T-helper 1 cell treated with Interleukin-12 subunit alpha and Interleukin-12 subunit beta and Interleukin-4 antibody, amounts not matched to agents 30 μg/mL and 1 μg/mL, for 36 hours (primary cell): ENCODE measurements around the gene NEB.
"Not testable (repeated sequence)": the region's sequence is repeated elsewhere in the genome, so short reads cannot be mapped to it uniquely, and the experiment has no call there.

Source experiments
- H3K27ac Mint-ChIP-seq: one replicate; pipeline ENCODE4 v1.8.0; 2021; ENCODE audit warnings: mild to moderate bottlenecking, mixed read lengths
- H3K27me3 Mint-ChIP-seq: one replicate; pipeline ENCODE4 v1.8.0; 2021; ENCODE audit warnings: low read depth, mixed read lengths
- H3K36me3 Mint-ChIP-seq: one replicate; pipeline ENCODE4 v1.8.0; 2021; ENCODE audit warnings: low read depth, mixed read lengths
- H3K4me1 Mint-ChIP-seq: one replicate; pipeline ENCODE4 v1.8.0; 2021; ENCODE audit warnings: low read depth, mixed read lengths
- H3K4me3 Mint-ChIP-seq: one replicate; pipeline ENCODE4 v1.8.0; 2021; ENCODE audit warnings: mild to moderate bottlenecking, moderate library complexity, mixed read lengths
- H3K9me3 Mint-ChIP-seq: one replicate; pipeline ENCODE4 v1.8.0; 2021; ENCODE audit warnings: mixed read lengths

Gene NEB

DNA sequence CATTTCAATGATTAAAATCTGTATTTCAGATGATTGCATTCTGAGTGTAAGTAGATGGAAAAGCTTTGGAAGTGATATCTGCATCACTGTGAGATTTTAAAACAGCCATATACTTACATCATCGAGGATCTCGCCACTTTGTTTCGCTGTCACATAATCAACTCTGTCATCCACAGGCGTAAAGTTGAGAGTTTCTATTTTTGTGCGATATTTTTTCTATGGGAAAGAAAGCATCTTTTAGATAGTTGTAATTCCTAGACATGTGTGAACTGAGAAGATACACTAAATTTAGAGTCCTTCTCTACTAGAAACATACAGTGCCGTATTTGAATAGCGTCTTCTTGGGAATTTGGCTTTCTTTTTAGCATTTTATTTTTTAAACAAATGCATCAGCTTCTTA is 165.8 kb downstream of the NEB start:
- Mint-ChIP-seq H3K4me1 (no peaks in the 10 kb centered on the region), H3K9me3 (no peaks in the 10 kb centered on the region), H3K27ac (no peak overlapping the region), H3K4me3 (no peak overlapping the region), H3K36me3 (no peaks in the 10 kb centered on the region), H3K27me3 (no peaks in the 10 kb centered on the region)

DNA sequence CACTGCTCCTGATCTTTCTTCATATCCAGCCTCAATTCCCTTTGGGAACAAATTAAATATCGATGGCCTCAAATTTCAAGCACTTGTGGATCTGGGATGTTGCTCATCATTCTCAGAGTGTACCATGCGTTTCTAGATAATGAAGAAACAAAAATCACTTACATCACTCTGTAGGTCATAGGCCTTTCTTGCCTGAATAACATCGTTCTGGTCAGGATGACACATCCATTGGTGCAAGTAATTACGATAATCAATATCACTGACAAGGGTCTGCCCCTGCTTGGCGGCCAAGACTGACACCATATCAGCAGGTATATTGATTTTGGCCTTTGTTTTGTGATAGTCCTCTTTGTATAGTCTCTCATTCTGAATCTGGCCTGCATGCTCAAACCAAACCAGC is 167.3 kb downstream of the NEB start:
- Mint-ChIP-seq H3K9me3 (no peaks in the 10 kb centered on the region), H3K4me1 (no peaks in the 10 kb centered on the region), H3K36me3 (no peaks in the 10 kb centered on the region), H3K27ac (no peak overlapping the region), H3K27me3 (no peaks in the 10 kb centered on the region), H3K4me3 (no peak overlapping the region)

DNA sequence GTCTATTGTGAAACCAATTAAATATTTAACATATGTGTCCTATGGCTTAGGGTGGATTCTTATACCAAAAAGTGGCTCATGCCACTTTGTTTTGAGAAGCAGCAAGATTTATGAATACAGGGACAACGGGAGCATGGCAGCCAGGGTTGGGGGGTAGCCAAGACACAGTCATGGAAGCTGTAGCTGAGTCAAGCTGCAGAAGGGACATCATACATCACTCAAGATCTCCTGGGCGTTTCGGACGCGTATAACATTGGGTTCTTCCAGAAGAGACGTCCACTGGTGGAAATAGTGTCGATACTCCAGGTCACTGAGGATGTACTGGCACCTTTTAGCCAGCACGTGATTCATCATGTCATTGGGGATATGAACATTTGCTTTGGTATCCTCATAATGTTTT is 171.9 kb downstream of the NEB start:
- H3K4me1 Mint-ChIP-seq, result no peaks in the 10 kb centered on the region
- no peaks in the 10 kb centered on the region for H3K9me3 Mint-ChIP-seq
- no peaks in the 10 kb centered on the region for H3K27me3 Mint-ChIP-seq
- no peak overlapping the region for H3K4me3 Mint-ChIP-seq
- no peak overlapping the region for H3K27ac Mint-ChIP-seq
- H3K36me3 Mint-ChIP-seq, result no peaks in the 10 kb centered on the region

DNA sequence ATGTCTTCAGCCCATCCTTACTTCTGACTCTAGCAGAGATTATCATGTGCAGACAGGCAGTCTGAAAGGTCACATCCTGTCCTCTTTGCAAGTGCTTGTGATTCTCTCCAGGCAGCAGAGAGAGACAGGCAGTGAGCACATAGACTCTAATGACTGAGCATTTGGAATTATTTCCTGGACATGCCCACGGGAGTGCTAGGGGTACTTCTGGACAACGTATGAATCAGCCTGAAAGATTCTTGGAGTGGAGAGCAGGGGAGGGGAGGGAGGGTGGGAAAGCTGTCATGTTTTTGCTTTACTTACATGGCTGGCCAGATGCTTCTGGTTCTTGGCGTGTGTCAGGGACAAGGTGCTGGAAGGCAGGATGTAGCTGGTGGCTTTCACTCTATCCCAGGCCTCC is 174.0 kb downstream of the NEB start:
- H3K36me3 Mint-ChIP-seq, result no peaks in the 10 kb centered on the region
- no peaks in the 10 kb centered on the region for H3K27me3 Mint-ChIP-seq
- no peak overlapping the region for H3K4me3 Mint-ChIP-seq
- H3K9me3 Mint-ChIP-seq, result no peaks in the 10 kb centered on the region
- no peaks in the 10 kb centered on the region for H3K4me1 Mint-ChIP-seq
- H3K27ac Mint-ChIP-seq, result no peak overlapping the region

DNA sequence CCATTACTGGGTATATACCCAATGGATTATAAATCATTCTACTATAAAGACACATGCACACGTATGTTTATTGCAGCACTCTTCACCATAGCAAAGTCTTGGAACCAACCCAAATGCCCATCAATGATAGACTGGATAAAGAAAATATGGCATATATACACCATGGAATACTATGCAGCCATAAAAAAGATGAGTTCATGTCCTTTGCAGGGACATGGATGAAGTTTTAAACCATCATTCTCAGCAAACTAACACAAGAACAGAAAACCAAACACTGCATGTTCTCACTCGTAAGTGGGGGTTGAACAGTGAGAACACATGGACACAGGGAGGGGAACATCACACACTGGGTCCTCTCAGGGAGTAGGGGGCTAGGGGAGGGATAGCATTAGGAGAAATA is 174.8 kb downstream of the NEB start:
- H3K4me3 Mint-ChIP-seq, H3K9me3 Mint-ChIP-seq, H3K36me3 Mint-ChIP-seq, H3K27ac Mint-ChIP-seq, H3K4me1 Mint-ChIP-seq, H3K27me3 Mint-ChIP-seq: not testable (repeated sequence)

DNA sequence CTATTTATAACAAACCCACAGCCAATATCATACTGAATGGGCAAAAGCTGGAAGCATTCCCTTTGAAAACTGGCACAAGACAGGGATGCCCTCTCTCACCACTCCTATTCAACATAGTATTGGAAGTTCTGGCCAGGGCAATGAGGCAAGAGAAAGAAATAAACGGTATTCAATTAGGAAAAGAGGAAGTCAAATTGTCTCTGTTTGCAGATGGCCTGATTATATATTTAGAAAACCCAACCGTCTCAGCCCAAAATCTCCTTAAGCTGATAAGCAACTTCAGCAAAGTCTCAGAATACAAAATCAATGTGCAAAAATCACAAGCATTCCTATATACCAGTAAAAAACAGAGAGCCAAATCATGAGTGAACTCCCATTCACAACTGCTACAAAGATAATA is 176.4 kb downstream of the NEB start:
- H3K36me3 Mint-ChIP-seq, H3K27ac Mint-ChIP-seq, H3K4me1 Mint-ChIP-seq, H3K27me3 Mint-ChIP-seq, H3K4me3 Mint-ChIP-seq, H3K9me3 Mint-ChIP-seq: not testable (repeated sequence)

DNA sequence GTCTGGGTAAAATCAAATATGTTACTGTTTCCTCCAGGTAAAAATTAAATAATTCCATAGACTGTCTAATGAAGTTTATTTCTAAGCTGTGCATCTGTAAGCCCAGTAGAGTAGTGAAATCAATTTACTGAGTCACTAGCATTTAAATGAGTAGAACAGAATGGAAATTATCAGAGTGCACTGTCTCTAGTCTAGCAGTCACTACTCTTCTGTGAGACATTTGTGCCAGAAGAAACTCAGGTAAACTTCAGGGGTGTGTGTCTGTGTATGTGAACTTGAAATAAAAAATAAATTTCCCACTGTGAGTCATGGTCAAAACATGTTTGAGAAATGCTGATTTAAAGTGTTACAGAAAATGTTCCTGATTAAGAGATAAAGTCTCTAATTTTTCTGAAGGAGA is 178.2 kb downstream of the NEB start:
- Mint-ChIP-seq H3K27me3 (no peaks in the 10 kb centered on the region), H3K4me1 (no peaks in the 10 kb centered on the region), H3K9me3 (no peaks in the 10 kb centered on the region), H3K27ac (no peak overlapping the region), H3K36me3 (no peaks in the 10 kb centered on the region), H3K4me3 (no peak overlapping the region)

DNA sequence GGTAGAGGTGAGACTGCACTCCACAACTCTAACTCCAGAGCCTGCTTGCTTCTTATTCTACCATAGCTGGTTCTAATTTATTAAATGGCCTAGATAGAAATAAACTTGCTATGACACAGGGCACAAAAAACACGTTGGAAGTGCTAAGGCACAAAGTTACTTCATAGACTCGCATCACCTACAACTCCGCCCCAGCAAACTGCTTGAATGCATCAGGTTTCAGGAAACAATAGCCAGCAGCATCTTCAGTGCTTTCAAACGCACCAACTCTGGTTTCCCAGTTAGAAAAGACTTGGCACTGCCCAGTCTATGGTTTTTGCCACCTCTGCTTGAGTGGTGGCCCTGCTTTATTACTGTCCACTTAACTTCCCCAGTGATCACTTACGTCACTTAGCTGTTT is 182.0 kb downstream of the NEB start:
- no peaks in the 10 kb centered on the region for H3K9me3 Mint-ChIP-seq
- H3K27ac Mint-ChIP-seq, result no peak overlapping the region
- H3K27me3 Mint-ChIP-seq, result no peaks in the 10 kb centered on the region
- H3K4me3 Mint-ChIP-seq, result no peak overlapping the region
- no peaks in the 10 kb centered on the region for H3K4me1 Mint-ChIP-seq
- H3K36me3 Mint-ChIP-seq, result no peaks in the 10 kb centered on the region

DNA sequence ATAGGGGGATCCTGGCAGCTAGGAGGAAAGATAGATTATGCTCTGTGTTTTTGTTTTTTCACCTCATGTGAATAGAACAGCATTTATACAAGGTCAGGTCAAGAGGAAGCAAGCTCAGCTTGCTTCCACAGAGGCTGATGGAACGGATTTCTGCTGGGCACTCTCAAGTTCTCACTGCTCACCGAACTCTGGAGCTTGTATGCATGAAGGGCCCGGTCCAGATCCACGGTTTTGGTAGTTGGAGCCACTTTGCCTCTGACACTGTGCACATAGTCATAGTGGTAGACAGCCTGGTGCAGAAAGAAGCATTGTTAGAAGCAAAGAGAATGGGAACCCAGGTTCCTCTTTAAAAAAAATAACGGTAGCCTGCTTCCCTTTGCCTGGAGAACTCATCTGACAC is 182.7 kb downstream of the NEB start:
- H3K4me1 Mint-ChIP-seq, result no peaks in the 10 kb centered on the region
- H3K4me3 Mint-ChIP-seq, result no peak overlapping the region
- no peak overlapping the region for H3K27ac Mint-ChIP-seq
- H3K9me3 Mint-ChIP-seq, result no peaks in the 10 kb centered on the region
- no peaks in the 10 kb centered on the region for H3K27me3 Mint-ChIP-seq
- H3K36me3 Mint-ChIP-seq, result no peaks in the 10 kb centered on the region

DNA sequence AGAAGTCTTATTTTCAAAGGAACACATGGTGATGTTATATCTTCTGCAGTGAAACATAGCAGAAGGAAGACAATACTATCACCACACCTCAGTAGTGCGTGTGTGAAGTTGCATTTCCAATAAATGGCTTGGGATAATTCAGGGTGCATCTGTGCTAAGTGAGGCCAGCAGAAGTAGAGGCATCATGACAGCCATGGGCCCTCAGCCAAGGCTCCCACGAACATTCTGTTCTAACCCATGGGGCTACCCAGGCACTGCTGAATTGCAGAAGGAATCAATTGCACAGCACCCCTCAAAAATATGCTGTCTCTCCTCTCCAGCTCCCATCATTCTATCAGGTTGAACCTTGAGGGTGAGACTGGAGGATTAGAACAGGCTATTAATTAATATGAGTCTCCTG is 185.1 kb downstream of the NEB start:
- Mint-ChIP-seq H3K27me3 (no peaks in the 10 kb centered on the region), H3K9me3 (no peaks in the 10 kb centered on the region), H3K4me3 (no peak overlapping the region), H3K27ac (no peak overlapping the region), H3K4me1 (no peaks in the 10 kb centered on the region), H3K36me3 (no peaks in the 10 kb centered on the region)

DNA sequence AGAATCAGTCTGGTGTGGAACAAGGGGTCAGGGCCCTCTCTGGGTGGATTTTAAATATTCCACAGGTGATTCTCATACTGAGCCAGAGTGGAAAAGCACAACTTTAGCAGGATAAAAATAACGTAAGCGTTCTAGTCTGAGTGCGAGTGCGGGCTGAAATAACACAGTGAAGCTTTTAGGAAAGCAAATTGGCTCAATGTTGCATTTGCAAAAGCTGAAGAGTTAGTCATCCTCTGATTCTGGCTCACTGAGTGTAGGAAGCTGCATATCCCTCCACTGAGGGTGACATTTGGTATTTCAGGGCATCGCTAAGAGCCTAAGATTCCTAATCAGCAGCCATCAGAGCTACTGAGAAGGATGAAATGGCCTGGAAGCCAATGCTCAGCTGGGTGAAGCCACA is 189.8 kb downstream of the NEB start:
- Mint-ChIP-seq H3K27me3 (no peaks in the 10 kb centered on the region), H3K27ac (no peak overlapping the region), H3K9me3 (no peaks in the 10 kb centered on the region), H3K4me3 (no peak overlapping the region), H3K4me1 (no peaks in the 10 kb centered on the region), H3K36me3 (no peaks in the 10 kb centered on the region)

DNA sequence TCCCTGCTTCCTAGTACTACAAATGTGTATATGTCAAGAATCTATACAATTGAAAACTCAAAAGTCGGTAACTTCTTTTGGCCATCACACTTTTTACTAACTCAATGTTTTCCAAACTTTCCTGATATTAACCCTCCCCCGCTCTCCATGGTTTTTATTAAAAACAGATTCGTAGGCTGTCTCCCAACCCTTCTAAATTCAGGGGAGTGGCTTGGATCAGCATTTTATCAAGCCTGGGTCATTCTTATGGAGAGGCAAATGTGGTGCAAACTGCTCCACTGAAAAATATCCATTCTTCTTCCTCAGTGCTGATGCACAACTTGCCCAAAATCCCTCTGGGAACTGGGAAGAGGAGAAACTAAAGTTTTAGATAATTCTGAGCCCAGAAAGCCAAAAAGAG is 190.4 kb downstream of the NEB start:
- H3K27ac Mint-ChIP-seq, result no peak overlapping the region
- no peaks in the 10 kb centered on the region for H3K36me3 Mint-ChIP-seq
- H3K4me3 Mint-ChIP-seq, result no peak overlapping the region
- no peaks in the 10 kb centered on the region for H3K9me3 Mint-ChIP-seq
- H3K4me1 Mint-ChIP-seq, result no peaks in the 10 kb centered on the region
- H3K27me3 Mint-ChIP-seq, result no peaks in the 10 kb centered on the region

DNA sequence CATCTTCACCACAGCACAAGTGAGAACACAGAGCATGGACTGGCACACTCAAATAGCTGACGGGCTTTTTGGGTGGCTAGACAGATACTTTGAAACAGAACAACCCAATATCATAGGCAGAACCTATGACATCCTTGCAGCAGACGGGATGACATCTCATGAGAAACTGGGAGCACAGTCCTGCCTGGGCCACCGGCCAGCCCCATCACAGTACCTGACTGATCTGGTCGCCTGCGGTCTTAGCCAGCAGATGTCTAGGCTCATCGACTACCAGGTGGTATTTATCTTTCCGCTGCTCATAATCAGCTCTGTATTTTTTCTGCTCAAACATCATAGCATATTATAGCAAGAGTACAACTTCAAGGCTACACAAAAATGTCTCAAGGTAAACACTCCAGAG is 200.3 kb downstream of the NEB start:
- Mint-ChIP-seq H3K9me3 (no peaks in the 10 kb centered on the region), H3K27ac (no peak overlapping the region)

DNA sequence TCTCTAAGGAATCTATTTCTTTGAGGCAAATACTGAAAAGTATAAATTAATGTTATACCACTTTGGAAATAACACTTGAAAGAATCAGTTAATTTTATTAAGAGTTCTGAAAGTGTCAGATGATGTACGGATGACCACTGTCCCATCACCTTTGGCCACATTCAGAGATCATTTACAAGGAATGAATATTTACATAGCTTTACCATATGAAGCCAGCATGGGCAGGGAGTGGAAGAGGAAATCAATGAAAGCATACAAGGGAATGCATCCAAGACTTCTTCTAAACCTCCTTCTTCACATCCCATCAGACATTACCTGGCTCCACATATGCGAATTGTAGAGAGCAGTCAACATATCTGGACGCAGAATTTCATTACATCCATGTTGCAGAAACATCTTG is 201.1 kb downstream of the NEB start:
- H3K27ac Mint-ChIP-seq, result no peak overlapping the region
- peaks cover 1% of the 10 kb centered on the region for H3K36me3 Mint-ChIP-seq
- no peaks in the 10 kb centered on the region for H3K27me3 Mint-ChIP-seq
- H3K4me1 Mint-ChIP-seq, result no peaks in the 10 kb centered on the region
- H3K4me3 Mint-ChIP-seq, result no peak overlapping the region
- no peaks in the 10 kb centered on the region for H3K9me3 Mint-ChIP-seq

More for the DNA sequence above, 200.3 kb downstream of the NEB start:
- peaks cover 1% of the 10 kb centered on the region for H3K36me3 Mint-ChIP-seq
- H3K27me3 Mint-ChIP-seq, result no peaks in the 10 kb centered on the region
- no peak overlapping the region for H3K4me3 Mint-ChIP-seq
- H3K4me1 Mint-ChIP-seq, result no peaks in the 10 kb centered on the region

DNA sequence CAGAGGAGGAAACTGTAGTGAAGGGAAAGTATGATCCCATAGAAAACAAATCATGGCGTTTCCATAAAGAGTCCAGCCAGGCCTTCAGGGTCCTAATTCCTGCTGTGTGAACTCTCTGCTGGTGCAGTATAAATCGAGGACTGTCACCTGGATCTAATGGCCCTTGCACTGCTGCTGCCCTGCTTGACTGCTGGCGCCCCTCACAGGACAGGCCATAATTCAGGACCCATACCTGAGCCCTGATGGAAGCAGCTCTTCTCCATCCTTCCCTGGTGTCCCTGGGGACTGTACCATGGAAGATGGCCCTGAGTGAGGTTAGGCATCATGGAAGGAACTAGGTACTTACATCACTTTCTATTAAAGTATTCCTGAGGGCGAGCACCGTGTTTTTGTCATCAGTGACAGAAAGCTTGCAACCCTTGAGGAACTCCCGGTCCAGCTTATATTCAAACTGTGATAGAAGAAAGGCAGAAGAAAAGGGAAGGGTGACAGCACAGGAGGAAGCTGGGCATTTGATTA is 207.6 kb downstream of the NEB start:
- Mint-ChIP-seq H3K4me1 (no peaks in the 10 kb centered on the region), H3K9me3 (no peaks in the 10 kb centered on the region), H3K27ac (no peak overlapping the region), H3K27me3 (no peaks in the 10 kb centered on the region), H3K4me3 (no peak overlapping the region), H3K36me3 (peaks cover 1% of the 10 kb centered on the region)

DNA sequence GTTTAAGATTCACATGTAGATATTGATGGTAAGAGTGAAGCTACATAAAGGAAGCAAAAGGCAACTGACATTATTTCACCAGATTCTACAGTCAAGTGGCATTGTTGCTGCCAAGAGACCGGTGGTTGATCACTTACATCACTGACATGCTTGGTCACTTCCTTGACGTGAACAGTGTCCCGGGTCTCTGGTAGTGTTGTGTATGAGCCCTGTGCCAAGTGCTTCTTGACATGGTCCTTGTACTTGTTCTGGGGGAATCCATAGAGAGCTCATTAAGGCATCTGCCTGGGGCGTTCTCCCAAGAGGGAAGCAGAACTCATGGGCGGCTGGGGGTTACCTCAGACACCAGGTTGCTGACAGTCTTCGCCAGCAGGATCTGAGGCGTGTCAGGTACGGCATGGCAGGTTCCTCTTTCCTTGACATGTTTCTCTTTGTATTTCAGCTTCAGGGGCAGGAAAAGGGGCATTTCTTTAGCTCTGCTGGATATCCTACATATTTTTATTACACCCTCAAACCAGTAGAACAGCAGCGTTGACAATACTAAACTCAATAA is 208.4 kb downstream of the NEB start:
- no peak overlapping the region for H3K4me3 Mint-ChIP-seq

More for the DNA sequence above, 208.4 kb downstream of the NEB start:
- no peaks in the 10 kb centered on the region for H3K27me3 Mint-ChIP-seq
- no peaks in the 10 kb centered on the region for H3K9me3 Mint-ChIP-seq
- H3K4me1 Mint-ChIP-seq, result no peaks in the 10 kb centered on the region
- no peaks in the 10 kb centered on the region for H3K36me3 Mint-ChIP-seq
- H3K27ac Mint-ChIP-seq, result no peak overlapping the region
